NCI-H1048 (cell line): Measurements from ENCODE around the gene INPP5A.
"Not testable (repeated sequence)": the region's sequence is repeated elsewhere in the genome, so short reads cannot be mapped to it uniquely, and the experiment has no call there.

Experiments used
- DNase-seq: peaks from one replicate; lab custom pipeline; 2025; lab: John Stamatoyannopoulos, UW

The INPP5A gene

GRCh38 chr10:132663666-132664365 lies 126.2 kb downstream of the INPP5A start:
- DNase-seq: no peak

GRCh38 chr10:132664407-132664806 lies 126.8 kb downstream of the INPP5A start:
- no peak for DNase-seq

GRCh38 chr10:132664883-132665282 lies 127.3 kb downstream of the INPP5A start:
- DNase-seq: no peak

GRCh38 chr10:132665946-132666704 lies 128.5 kb downstream of the INPP5A start:
- DNase-seq: no peak

- DNase-seq: no peak
Observed at GRCh38 chr10:132666705-132667341, 129.2 kb downstream of the INPP5A start.

GRCh38 chr10:132667342-132668047 lies 129.9 kb downstream of the INPP5A start:
- no peak for DNase-seq

- DNase-seq: no peak
Observed at GRCh38 chr10:132668048-132668394, 130.4 kb downstream of the INPP5A start.

GRCh38 chr10:132669208-132669861 lies 131.7 kb downstream of the INPP5A start:
- no peak for DNase-seq

GRCh38 chr10:132670546-132671227 lies 133.1 kb downstream of the INPP5A start:
- no peak for DNase-seq

GRCh38 chr10:132671228-132672154 lies 133.9 kb downstream of the INPP5A start:
- no peak for DNase-seq

- not testable (repeated sequence) for DNase-seq
Observed at GRCh38 chr10:132673746-132674145, 136.2 kb downstream of the INPP5A start.

GRCh38 chr10:132674311-132674710 lies 136.7 kb downstream of the INPP5A start:
- DNase-seq: no peak

- DNase-seq: no peak
Observed at GRCh38 chr10:132675031-132675740, 137.6 kb downstream of the INPP5A start.

GRCh38 chr10:132676193-132676891 lies 138.8 kb downstream of the INPP5A start:
- no peak for DNase-seq

- DNase-seq: no peak
Observed at GRCh38 chr10:132677096-132677472, 139.5 kb downstream of the INPP5A start.

- no peak for DNase-seq
Observed at GRCh38 chr10:132677473-132678227, 140.1 kb downstream of the INPP5A start.

- no peak for DNase-seq
Observed at GRCh38 chr10:132678436-132679216, 141.0 kb downstream of the INPP5A start.
